Measurements from ENCODE around the gene MADD. TPM values are rescaled to one million over a fixed set of nuclear protein-coding genes. Genes with fewer than 3 reads are reported as not detected.

The MADD gene
- total and polyA plus RNA-seq, 2 experiments from 2014 or later: 13.4 to 43.8 TPM

DNA sequence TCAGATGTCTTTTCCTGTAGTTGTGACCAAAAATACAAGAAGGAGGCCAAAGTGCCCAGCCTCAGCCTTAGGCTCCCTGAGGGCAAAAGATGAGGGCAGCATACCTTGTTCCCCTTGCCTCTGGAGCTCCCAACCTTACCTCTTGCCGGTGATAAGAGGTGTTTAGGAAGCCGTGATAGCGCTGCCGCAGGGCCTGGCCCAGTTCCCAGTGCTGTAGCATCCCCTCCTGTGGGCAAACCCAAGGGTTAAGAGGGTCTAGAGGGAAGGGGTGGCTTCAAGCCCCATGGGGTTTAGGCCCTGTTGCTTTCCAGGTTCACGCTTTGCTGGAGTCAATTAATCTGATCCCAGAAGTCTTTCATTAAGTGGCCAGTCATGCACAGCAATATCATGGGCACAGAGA is 22.4 kb upstream of the MADD start:
- Histone ChIP-seq H3K4me1 (ENCODE audit: insufficient read depth) (peaks cover 10% of the 10 kb centered on the region), H3K79me2 (replicated peaks; ENCODE audit: insufficient read depth) (peaks cover 19% of the 10 kb centered on the region), H3K4me2 (peak overlapping the region; percentile 99; the same call in 1 of the 2 replicates), H3K27me3 (ENCODE audit: insufficient read depth) (no peaks in the 10 kb centered on the region), H3K4me3 (peak overlapping the region; percentile 99), H2AFZ (no peak overlapping the region), H3K36me3 (ENCODE audit: insufficient read depth) (no peaks in the 10 kb centered on the region), H3K9me2 (ENCODE audit: insufficient read depth) (no peaks in the 10 kb centered on the region), H3F3A (replicated peaks; ENCODE audit: low read depth) (no peaks in the 10 kb centered on the region), H3K27ac (ENCODE audit: low read depth) (no peak overlapping the region), H4K20me1 (replicated peaks; ENCODE audit: insufficient read depth) (no peaks in the 10 kb centered on the region)
- H3K9me3 Mint-ChIP-seq: no peaks in the 10 kb centered on the region
- TF ChIP-seq, protein P1, sequence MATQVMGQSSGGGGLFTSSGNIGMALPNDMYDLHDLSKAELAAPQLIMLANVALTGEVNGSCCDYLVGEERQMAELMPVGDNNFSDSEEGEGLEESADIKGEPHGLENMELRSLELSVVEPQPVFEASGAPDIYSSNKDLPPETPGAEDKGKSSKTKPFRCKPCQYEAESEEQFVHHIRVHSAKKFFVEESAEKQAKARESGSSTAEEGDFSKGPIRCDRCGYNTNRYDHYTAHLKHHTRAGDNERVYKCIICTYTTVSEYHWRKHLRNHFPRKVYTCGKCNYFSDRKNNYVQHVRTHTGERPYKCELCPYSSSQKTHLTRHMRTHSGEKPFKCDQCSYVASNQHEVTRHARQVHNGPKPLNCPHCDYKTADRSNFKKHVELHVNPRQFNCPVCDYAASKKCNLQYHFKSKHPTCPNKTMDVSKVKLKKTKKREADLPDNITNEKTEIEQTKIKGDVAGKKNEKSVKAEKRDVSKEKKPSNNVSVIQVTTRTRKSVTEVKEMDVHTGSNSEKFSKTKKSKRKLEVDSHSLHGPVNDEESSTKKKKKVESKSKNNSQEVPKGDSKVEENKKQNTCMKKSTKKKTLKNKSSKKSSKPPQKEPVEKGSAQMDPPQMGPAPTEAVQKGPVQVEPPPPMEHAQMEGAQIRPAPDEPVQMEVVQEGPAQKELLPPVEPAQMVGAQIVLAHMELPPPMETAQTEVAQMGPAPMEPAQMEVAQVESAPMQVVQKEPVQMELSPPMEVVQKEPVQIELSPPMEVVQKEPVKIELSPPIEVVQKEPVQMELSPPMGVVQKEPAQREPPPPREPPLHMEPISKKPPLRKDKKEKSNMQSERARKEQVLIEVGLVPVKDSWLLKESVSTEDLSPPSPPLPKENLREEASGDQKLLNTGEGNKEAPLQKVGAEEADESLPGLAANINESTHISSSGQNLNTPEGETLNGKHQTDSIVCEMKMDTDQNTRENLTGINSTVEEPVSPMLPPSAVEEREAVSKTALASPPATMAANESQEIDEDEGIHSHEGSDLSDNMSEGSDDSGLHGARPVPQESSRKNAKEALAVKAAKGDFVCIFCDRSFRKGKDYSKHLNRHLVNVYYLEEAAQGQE (IDR thresholded peaks at IDR 0.05; ENCODE audit: unreplicated experiment): no peak
- TF ChIP-seq POLR2AphosphoS5 (IDR thresholded peaks at IDR 0.05; ENCODE audit: low read depth): no peak
- no peak for TF ChIP-seq EZH2phosphoT487 (IDR thresholded peaks at IDR 0.05; ENCODE audit: unreplicated experiment)
- TF ChIP-seq JUNB (IDR thresholded peaks at IDR 0.05; ENCODE audit: unreplicated experiment): no peak
- TF ChIP-seq ZNF331 (CRISPR knock-in tag; IDR thresholded peaks at IDR 0.05; ENCODE audit: low read depth): no peak
- no peak for TF ChIP-seq NANOG (IDR thresholded peaks at IDR 0.05; ENCODE audit: borderline replicate concordance)
- TF ChIP-seq, protein P2, sequence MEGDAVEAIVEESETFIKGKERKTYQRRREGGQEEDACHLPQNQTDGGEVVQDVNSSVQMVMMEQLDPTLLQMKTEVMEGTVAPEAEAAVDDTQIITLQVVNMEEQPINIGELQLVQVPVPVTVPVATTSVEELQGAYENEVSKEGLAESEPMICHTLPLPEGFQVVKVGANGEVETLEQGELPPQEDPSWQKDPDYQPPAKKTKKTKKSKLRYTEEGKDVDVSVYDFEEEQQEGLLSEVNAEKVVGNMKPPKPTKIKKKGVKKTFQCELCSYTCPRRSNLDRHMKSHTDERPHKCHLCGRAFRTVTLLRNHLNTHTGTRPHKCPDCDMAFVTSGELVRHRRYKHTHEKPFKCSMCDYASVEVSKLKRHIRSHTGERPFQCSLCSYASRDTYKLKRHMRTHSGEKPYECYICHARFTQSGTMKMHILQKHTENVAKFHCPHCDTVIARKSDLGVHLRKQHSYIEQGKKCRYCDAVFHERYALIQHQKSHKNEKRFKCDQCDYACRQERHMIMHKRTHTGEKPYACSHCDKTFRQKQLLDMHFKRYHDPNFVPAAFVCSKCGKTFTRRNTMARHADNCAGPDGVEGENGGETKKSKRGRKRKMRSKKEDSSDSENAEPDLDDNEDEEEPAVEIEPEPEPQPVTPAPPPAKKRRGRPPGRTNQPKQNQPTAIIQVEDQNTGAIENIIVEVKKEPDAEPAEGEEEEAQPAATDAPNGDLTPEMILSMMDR (conservative IDR thresholded peaks at IDR 0.05; ENCODE audit: low read depth in 2 of 2): no peak
- TF ChIP-seq STAT1 (IDR thresholded peaks at IDR 0.05; ENCODE audit: unreplicated experiment): no peak
- no peak for TF ChIP-seq CREB1 (CRISPR knock-in tag; IDR thresholded peaks at IDR 0.05; ENCODE audit: low read depth)
- no peak for TF ChIP-seq EZH2 (IDR thresholded peaks at IDR 0.05; ENCODE audit: low read depth, unreplicated experiment)
- TF ChIP-seq ZNF462 (CRISPR knock-in tag; IDR thresholded peaks at IDR 0.05): no peak
- TF ChIP-seq ZNF114 (CRISPR knock-in tag; IDR thresholded peaks at IDR 0.05): no peak
- TF ChIP-seq ETS1 (IDR thresholded peaks at IDR 0.05): no peak
- ATAC-seq (no peak), DNase-seq (ENCODE audit: low spot score) (no peak)
- H3K4me1 Mint-ChIP-seq: peaks cover 10% of the 10 kb centered on the region
- peak overlapping the region; percentile 99 for H3K4me3 Mint-ChIP-seq
- no peak overlapping the region for H3K27ac Mint-ChIP-seq
- peaks cover 16% of the 10 kb centered on the region for H3K27me3 Mint-ChIP-seq (ENCODE audit: insufficient read depth, low read depth, poor library complexity)
- H3K36me3 Mint-ChIP-seq (ENCODE audit: low read depth): peaks cover 35% of the 10 kb centered on the region

All from GM23338 (cell line).